ENCODE results near the gene CCDC78. TPM values are rescaled to one million over a fixed set of nuclear protein-coding genes. Genes with fewer than 3 reads are reported as not detected.
A peak's percentile ranks its signal among the peaks of the same experiment; 100 is the strongest.

The CCDC78 gene
- total RNA-seq, 1 experiment from 2014 or later: 20.2 TPM

GRCh38 chr16:700684-701584, 25.3 kb downstream of the CCDC78 start (continued):
- TF ChIP-seq MAX (CRISPR knock-in tag; IDR thresholded peaks at IDR 0.05): peak; percentile 42; the same call in 1 of the 2 replicates
- TF ChIP-seq ZNF317 (CRISPR knock-in tag; IDR thresholded peaks at IDR 0.05; ENCODE audit: borderline replicate concordance, low read depth): peak; percentile 65; the same call in 1 of the 2 replicates
- peak; percentile 89; the same call in 1 of the 2 replicates for TF ChIP-seq SMAD4 (CRISPR knock-in tag; IDR thresholded peaks at IDR 0.05)
- 0 out of 2 replicates have a peak, but pooled peaks have one; percentile 40 for TF ChIP-seq ZBTB21 (CRISPR knock-in tag; IDR thresholded peaks at IDR 0.05; ENCODE audit: borderline replicate concordance)
- TF ChIP-seq ESRRA (CRISPR knock-in tag; IDR thresholded peaks at IDR 0.05; ENCODE audit: borderline replicate concordance): peak; percentile 97
- TF ChIP-seq FOXK1 (CRISPR knock-in tag; IDR thresholded peaks at IDR 0.05): peak; percentile 86
- TF ChIP-seq AR (CRISPR knock-in tag; IDR thresholded peaks at IDR 0.05): no peak
- TF ChIP-seq ERG (CRISPR knock-in tag; IDR thresholded peaks at IDR 0.05): no peak
- TF ChIP-seq ZMAT4 (CRISPR knock-in tag; IDR thresholded peaks at IDR 0.05): no peak
- TF ChIP-seq MYBL2 (CRISPR knock-in tag; IDR thresholded peaks at IDR 0.05): peak; percentile 72; the same call in 1 of the 2 replicates
- TF ChIP-seq JAZF1 (CRISPR knock-in tag; IDR thresholded peaks at IDR 0.05): no peak
- TF ChIP-seq FOXJ3 (CRISPR knock-in tag; IDR thresholded peaks at IDR 0.05; ENCODE audit: borderline replicate concordance): no peak
- TF ChIP-seq NR1H2 (CRISPR knock-in tag; IDR thresholded peaks at IDR 0.05): no peak
- TF ChIP-seq ZNF281 (CRISPR knock-in tag; IDR thresholded peaks at IDR 0.05): no peak
- TF ChIP-seq NR3C1 (CRISPR knock-in tag; conservative IDR thresholded peaks at IDR 0.05; ENCODE audit: low read depth): peak; percentile 96
- TF ChIP-seq CDX4 (CRISPR knock-in tag; IDR thresholded peaks at IDR 0.05; ENCODE audit: borderline replicate concordance): no peak
- peak; percentile 70; the same call in 1 of the 2 replicates for TF ChIP-seq ZNF263 (CRISPR knock-in tag; IDR thresholded peaks at IDR 0.05; ENCODE audit: low read depth)
- TF ChIP-seq SMAD3 (CRISPR knock-in tag; IDR thresholded peaks at IDR 0.05; ENCODE audit: borderline replicate concordance): no peak; the same call in 1 of the 2 replicates
- peak; percentile 93 for TF ChIP-seq ZNF219 (CRISPR knock-in tag; IDR thresholded peaks at IDR 0.05; ENCODE audit: borderline replicate concordance)
- peak; percentile 78; the same call in 1 of the 2 replicates for TF ChIP-seq IRF1 (CRISPR knock-in tag; IDR thresholded peaks at IDR 0.05)
- no peak for TF ChIP-seq HMGA2 (CRISPR knock-in tag; IDR thresholded peaks at IDR 0.05)
- TF ChIP-seq E2F1 (CRISPR knock-in tag; IDR thresholded peaks at IDR 0.05): 0 out of 2 replicates have a peak, but pooled peaks have one; percentile 37
- peak; percentile 93 for TF ChIP-seq ELF4 (CRISPR knock-in tag; IDR thresholded peaks at IDR 0.05; ENCODE audit: low read depth)
- TF ChIP-seq JUN (CRISPR knock-in tag; IDR thresholded peaks at IDR 0.05): peak; percentile 98
- TF ChIP-seq ZNF423 (CRISPR knock-in tag; IDR thresholded peaks at IDR 0.05): no peak

All from WTC11 (cell line).